Epithelial cell of proximal tubule (primary cell): ENCODE measurements around the gene CCDC190. TPM values are rescaled to one million over a fixed set of nuclear protein-coding genes. Genes with fewer than 3 reads are reported as not detected.

Experiments used
- DNase-seq: peaks from one replicate; pipeline ENCODE4 v3.0.0-alpha.2; 2011; ENCODE audit warnings: low read depth
- H3K4me3 ChIP-seq: 2 replicates; pipeline ENCODE4 v1.5.1; 2011; ENCODE audit warnings: low read depth, mild to moderate bottlenecking, low read length
- CTCF ChIP-seq: conservative IDR thresholded peaks from 2 replicates; pipeline ENCODE4 v1.5.1; 2012; ENCODE audit warnings: low read depth, mild to moderate bottlenecking, low read length
- total RNA-seq: library from RNA; depleted of rRNA; stranded (reverse); fragments of >200 nt; gene quantifications from 2 replicates; pipeline ENCODE4 v1.2.3, GENCODE V29; 2015

Gene CCDC190
- total RNA-seq, 1 donor from 2014 or later: not detected

- no peak for DNase-seq
- TF ChIP-seq CTCF: no peak
- H3K4me3 ChIP-seq: no peak overlapping the region
Observed at GRCh38 chr1:162838863-162839262, 22.1 kb downstream of the CCDC190 start.

GRCh38 chr1:162835157-162835899, 25.6 kb downstream of the CCDC190 start:
- no peak for DNase-seq
- no peak overlapping the region for H3K4me3 ChIP-seq
- no peak for TF ChIP-seq CTCF

DNA sequence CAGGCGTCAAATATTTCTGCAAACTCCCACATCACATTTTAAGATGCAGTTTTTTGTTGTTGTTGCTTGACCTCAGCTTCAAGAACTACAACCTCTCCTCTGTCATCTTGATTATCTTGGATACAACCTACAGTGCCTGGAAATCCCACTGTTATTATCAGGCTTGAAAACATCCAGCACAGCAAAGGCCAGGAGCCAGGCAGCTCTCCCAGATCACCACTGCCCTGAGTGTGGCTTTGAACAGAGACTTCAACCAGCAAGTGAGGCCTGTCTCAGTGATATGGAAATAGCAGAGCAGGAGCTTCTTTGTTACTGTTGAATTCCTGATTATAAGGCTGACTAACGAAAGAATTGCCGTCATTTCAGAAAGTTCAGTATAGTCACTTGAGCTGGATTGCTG, 28.5 kb downstream of the CCDC190 start:
- no peak overlapping the region for H3K4me3 ChIP-seq
- no peak for DNase-seq
- no peak for TF ChIP-seq CTCF

GRCh38 chr1:162829268-162829667, 31.7 kb downstream of the CCDC190 start:
- no peak overlapping the region for H3K4me3 ChIP-seq
- no peak for TF ChIP-seq CTCF
- DNase-seq: no peak

GRCh38 chr1:162823771-162824525, 37.0 kb downstream of the CCDC190 start:
- no peak overlapping the region for H3K4me3 ChIP-seq
- DNase-seq: no peak
- no peak for TF ChIP-seq CTCF

GRCh38 chr1:162823231-162823630, 37.7 kb downstream of the CCDC190 start:
- no peak for DNase-seq
- TF ChIP-seq CTCF: no peak
- H3K4me3 ChIP-seq: no peak overlapping the region
